Endothelial cell of umbilical vein (primary cell): ENCODE results near the gene PTPRQ. TPM values are rescaled to one million over a fixed set of nuclear protein-coding genes. Genes with fewer than 3 reads are reported as not detected.

Experiments used
- BruUV-seq: library from RNA; stranded (reverse); fragments of 400-500 nt; replicated peaks from 2 replicates; lab custom pipeline; 2021; lab: Mats Ljungman, UMichigan
- CTCF ChIA-PET: fragments of 300-600, 350-600 bp; sonication (Branson Sonifier 250); formaldehyde crosslinking; loops from one replicate; lab custom pipeline; 2021; ENCODE audit warnings: antibody characterized with exemption, inconsistent platforms; lab: Charles Lee
- POLR2A ChIA-PET: fragments of 300-600, 350-600 bp; sonication (Branson Sonifier 250); formaldehyde crosslinking; loops from one replicate; lab custom pipeline; 2021; ENCODE audit warnings: antibody characterized with exemption, inconsistent platforms; lab: Charles Lee
- DNase-seq: peaks from one replicate; pipeline ENCODE4 v3.0.0-alpha.2; 2011; ENCODE audit warnings: low read depth, low spot score
- FAIRE-seq: peaks from 2 replicates; lab custom pipeline; 2011; peaks lifted over from hg19 to GRCh38; lab: Jason Lieb, UNC
- H2AFZ ChIP-seq: 2 replicates; pipeline ENCODE4 v1.6.0; 2012; ENCODE audit warnings: low read depth, low read length, control low read depth, inconsistent platforms
- H3K27ac ChIP-seq: 2 replicates; pipeline ENCODE4 v1.5.1; 2011; ENCODE audit warnings: low read depth, mild to moderate bottlenecking, control low read depth, low read length, moderate library complexity; ENCODE audit not compliant: insufficient read depth
- H3K27me3 ChIP-seq, 2 experiments: 2 replicates each; pipeline versions ENCODE4 v1.6.0 to v1.6.1; 2011; ENCODE audit warnings: low read length in 2 of 2, mixed read lengths in 1 of 2; ENCODE audit not compliant: control insufficient read depth in 2 of 2, insufficient read depth in 2 of 2
- H3K36me3 ChIP-seq, 2 experiments: 2 replicates in 1 of 2; 3 replicates in 1 of 2; pipeline ENCODE4 v1.5.1; 2011; ENCODE audit warnings: low read length in 2 of 2, mild to moderate bottlenecking in 1 of 2, moderate library complexity in 1 of 2; ENCODE audit not compliant: control insufficient read depth in 2 of 2, insufficient read depth in 2 of 2; ENCODE audit errors: extremely low read depth in 1 of 2
- H3K4me1 ChIP-seq: 3 replicates; pipeline ENCODE4 v1.5.1; 2011; ENCODE audit warnings: mild to moderate bottlenecking, low read length; ENCODE audit not compliant: control insufficient read depth, insufficient read depth; ENCODE audit errors: extremely low read depth
- H3K4me2 ChIP-seq: 2 replicates; pipeline ENCODE4 v1.6.1; 2011; ENCODE audit warnings: low read length, control low read depth, mixed read lengths; ENCODE audit not compliant: insufficient read depth
- H3K4me3 ChIP-seq, 3 experiments: fragments of 200-600 bp in 1 of 3; sonication (generic), shearing (Covaris generic) in 1 of 3; replicated peaks in 1 of 3; 2 replicates each; pipeline ENCODE4 v1.5.1; 2011 to 2016; ENCODE audit warnings: control low read depth in 3 of 3, low read length in 3 of 3, mild to moderate bottlenecking in 2 of 3, inconsistent platforms in 1 of 3, low read depth in 1 of 3, moderate library complexity in 1 of 3; ENCODE audit not compliant: insufficient read depth in 1 of 3
- H3K79me2 ChIP-seq: 2 replicates; pipeline ENCODE4 v1.6.0; 2012; ENCODE audit warnings: low read length, inconsistent platforms; ENCODE audit not compliant: control insufficient read depth, insufficient read depth
- H3K9ac ChIP-seq: replicated peaks from 2 replicates; pipeline ENCODE3; 2011; ENCODE audit warnings: low read length, control low read depth; ENCODE audit not compliant: insufficient read depth; ENCODE audit errors: extremely low read depth
- H3K9me1 ChIP-seq: replicated peaks from 3 replicates; pipeline ENCODE4 v1.6.0; 2011; ENCODE audit warnings: mild to moderate bottlenecking, low read length; ENCODE audit not compliant: control insufficient read depth, insufficient read depth; ENCODE audit errors: extremely low read depth
- H3K9me3 ChIP-seq: replicated peaks from 2 replicates; pipeline ENCODE4 v1.5.1; 2012; ENCODE audit warnings: low read length, inconsistent platforms; ENCODE audit not compliant: control insufficient read depth, insufficient read depth
- H4K20me1 ChIP-seq: replicated peaks from 2 replicates; pipeline ENCODE3; 2011; ENCODE audit warnings: mild to moderate bottlenecking, low read length; ENCODE audit not compliant: control insufficient read depth, insufficient read depth; ENCODE audit errors: extremely low read depth
- EZH2 ChIP-seq: IDR thresholded peaks from 2 replicates; pipeline ENCODE4 v1.6.1; 2012; ENCODE audit warnings: borderline replicate concordance, low read depth, mild to moderate bottlenecking, moderate library complexity, low read length, inconsistent platforms; ENCODE audit not compliant: severe bottlenecking
- FOS ChIP-seq: IDR thresholded peaks from 2 replicates; pipeline ENCODE4 v1.6.1; 2011; ENCODE audit warnings: mild to moderate bottlenecking, low read length, moderate library complexity, borderline replicate concordance; ENCODE audit not compliant: insufficient read depth
- GATA2 ChIP-seq: IDR thresholded peaks from 2 replicates; pipeline ENCODE4 v1.7.0; 2011; ENCODE audit warnings: low read depth, mild to moderate bottlenecking, moderate library complexity, mixed read lengths, low read length; ENCODE audit not compliant: insufficient read length, insufficient read depth
- JUN ChIP-seq: IDR thresholded peaks from 2 replicates; pipeline ENCODE4 v1.6.1; 2011; ENCODE audit warnings: borderline replicate concordance, low read depth; ENCODE audit not compliant: insufficient read length, insufficient read depth
- MYC ChIP-seq: IDR thresholded peaks from one replicate; pipeline ENCODE4 v1.6.1; 2011; ENCODE audit warnings: mild to moderate bottlenecking, low read depth, low read length
- POLR2A ChIP-seq: IDR thresholded peaks from 2 replicates; pipeline ENCODE4 v1.6.1; 2012; ENCODE audit warnings: low read depth, mild to moderate bottlenecking, control low read depth, low read length
- POLR2AphosphoS5 ChIP-seq: IDR thresholded peaks from 2 replicates; pipeline ENCODE4 v1.6.1; 2012; ENCODE audit warnings: low read depth, mild to moderate bottlenecking, control low read depth, low read length, moderate library complexity; ENCODE audit not compliant: insufficient read depth
- dilution Hi-C: fragments of 300-500 bp; cut with MboI; formaldehyde crosslinking; loops from one replicate; pipeline ENCODE4 v1.15.0; 2019; ENCODE audit warnings: low sequenced_read_pairs; ENCODE audit not compliant: extremely low pct_ligation_motif_present
- intact Hi-C: fragments of 100-400 bp; cut with micrococcal nuclease; formaldehyde crosslinking; loops from one replicate; pipeline ENCODE4 v1.10.0; 2022
- polyA plus RNA-seq, 4 experiments: library from polyadenylated mRNA; depleted of rRNA in 3 of 4; stranded (reverse) in 3 of 4; unstranded in 1 of 4; fragments of >200 nt; gene quantifications; 2 replicates each; pipeline versions ENCODE4 v1.2.1 to v1.2.3, GENCODE V29; 2011 to 2012; ENCODE audit warnings: missing spikeins in 1 of 4
- total RNA-seq: library from RNA; stranded (reverse); gene quantifications from 2 replicates; pipeline ENCODE4 v1.2.3, GENCODE V29; 2021
- TF ChIP-seq, protein P1 (sequence below), 2 donors: IDR thresholded peaks; 1 replicate in 1 of 2; 2 replicates in 1 of 2; pipeline ENCODE4 v1.5.1; 2011; ENCODE audit warnings: low read length in 2 of 2, mild to moderate bottlenecking in 2 of 2, moderate library complexity in 2 of 2, control low read depth in 1 of 2, inconsistent platforms in 1 of 2, low read depth in 1 of 2; ENCODE audit not compliant: insufficient read depth in 1 of 2; ENCODE audit errors: extremely low read depth in 1 of 2
- TF ChIP-seq, protein P2 (sequence below): IDR thresholded peaks from 2 replicates; pipeline ENCODE4 v1.6.1; 2011; ENCODE audit not compliant: insufficient read depth, insufficient read length

PTPRQ gene
- total and polyA plus RNA-seq, 2 donors (not counting 3 experiments of a cell fraction or from before 2014, with no cell fraction given), result not detected

DNA sequence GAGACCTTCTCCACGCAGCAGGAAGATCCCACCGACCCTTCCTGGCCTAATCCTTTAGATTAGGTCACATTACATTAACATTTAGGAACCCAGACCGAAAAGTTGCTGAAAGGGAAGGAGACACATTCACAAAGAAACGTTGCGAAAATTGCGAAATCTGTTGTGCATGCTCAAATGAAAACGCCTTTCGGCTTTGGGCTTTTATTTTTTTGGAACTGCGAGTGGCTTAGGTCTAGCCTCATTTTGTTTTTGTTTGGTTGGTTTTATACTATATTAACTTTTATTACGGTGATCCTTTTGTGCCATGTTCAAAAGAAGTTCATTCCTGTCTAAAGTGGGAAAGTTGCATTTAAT lies 264.9 kb downstream of the PTPRQ start:
- no peak for FAIRE-seq
- no peak for DNase-seq
- Histone ChIP-seq H3K27ac (no peak overlapping the region), H3K9me1 (no peaks in the 10 kb centered on the region), H3K9ac (no peak overlapping the region), H3K4me2 (no peak overlapping the region), H3K27me3 (no peaks in the 10 kb centered on the region), H3K4me1 (no peaks in the 10 kb centered on the region), H3K4me3 (no peak overlapping the region), H3K9me3 (no peaks in the 10 kb centered on the region), H3K36me3 (no peaks in the 10 kb centered on the region), H3K79me2 (no peaks in the 10 kb centered on the region), H4K20me1 (no peaks in the 10 kb centered on the region), H2AFZ (peak overlapping the region; percentile 39)
- no TSS peak for BruUV-seq
- TF ChIP-seq POLR2AphosphoS5 (no peak), MYC (no peak), EZH2 (no peak), GATA2 (no peak), JUN (no peak), FOS (no peak), POLR2A (no peak)
- TF ChIP-seq, protein P1, sequence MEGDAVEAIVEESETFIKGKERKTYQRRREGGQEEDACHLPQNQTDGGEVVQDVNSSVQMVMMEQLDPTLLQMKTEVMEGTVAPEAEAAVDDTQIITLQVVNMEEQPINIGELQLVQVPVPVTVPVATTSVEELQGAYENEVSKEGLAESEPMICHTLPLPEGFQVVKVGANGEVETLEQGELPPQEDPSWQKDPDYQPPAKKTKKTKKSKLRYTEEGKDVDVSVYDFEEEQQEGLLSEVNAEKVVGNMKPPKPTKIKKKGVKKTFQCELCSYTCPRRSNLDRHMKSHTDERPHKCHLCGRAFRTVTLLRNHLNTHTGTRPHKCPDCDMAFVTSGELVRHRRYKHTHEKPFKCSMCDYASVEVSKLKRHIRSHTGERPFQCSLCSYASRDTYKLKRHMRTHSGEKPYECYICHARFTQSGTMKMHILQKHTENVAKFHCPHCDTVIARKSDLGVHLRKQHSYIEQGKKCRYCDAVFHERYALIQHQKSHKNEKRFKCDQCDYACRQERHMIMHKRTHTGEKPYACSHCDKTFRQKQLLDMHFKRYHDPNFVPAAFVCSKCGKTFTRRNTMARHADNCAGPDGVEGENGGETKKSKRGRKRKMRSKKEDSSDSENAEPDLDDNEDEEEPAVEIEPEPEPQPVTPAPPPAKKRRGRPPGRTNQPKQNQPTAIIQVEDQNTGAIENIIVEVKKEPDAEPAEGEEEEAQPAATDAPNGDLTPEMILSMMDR (IDR thresholded peaks at IDR 0.05; ENCODE audit: extremely low read depth in 1 of 2, insufficient read depth in 1 of 2, low read depth in 1 of 2, low read length in 2 of 2), result no peak
- TF ChIP-seq, protein P2, sequence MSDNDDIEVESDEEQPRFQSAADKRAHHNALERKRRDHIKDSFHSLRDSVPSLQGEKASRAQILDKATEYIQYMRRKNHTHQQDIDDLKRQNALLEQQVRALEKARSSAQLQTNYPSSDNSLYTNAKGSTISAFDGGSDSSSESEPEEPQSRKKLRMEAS, result no peak
- CTCF ChIA-PET, result no interaction called here
- POLR2A ChIA-PET, result no interaction called here
- dilution Hi-C loops, result no loop called here
- intact Hi-C loops, result no loop called here
